ENCODE data around the gene MCFD2. TPM values are rescaled to one million over a fixed set of nuclear protein-coding genes. Genes with fewer than 3 reads are reported as not detected.

The MCFD2 gene
- total RNA-seq, 1 donor from 2014 or later = 111 TPM

DNA sequence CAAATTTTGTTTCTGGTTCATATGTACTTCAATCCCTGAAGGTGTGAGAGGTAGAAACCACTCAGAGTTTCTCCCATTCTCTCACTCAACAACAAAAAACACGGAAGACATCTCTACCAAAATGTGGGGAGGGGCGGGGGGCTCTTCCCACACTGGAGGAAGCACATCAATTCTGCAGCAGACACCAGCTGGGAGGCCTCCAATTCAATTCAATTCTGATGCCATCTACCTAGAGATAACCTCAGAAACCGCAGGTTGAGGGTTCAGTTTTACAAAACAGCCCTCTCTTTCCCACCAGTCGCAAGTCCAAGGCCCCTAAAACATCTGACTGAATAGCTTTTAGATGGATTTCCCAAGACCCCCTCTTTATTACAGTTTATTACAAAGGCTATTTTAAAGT is 7.0 kb upstream of the MCFD2 start:
- no peaks in the 10 kb centered on the region for H3K27me3 ChIP-seq
- H3K4me1 ChIP-seq = no peaks in the 10 kb centered on the region
- no peaks in the 10 kb centered on the region for H3F3A ChIP-seq (ENCODE audit: low read depth)
- no peak overlapping the region for H3K4me3 ChIP-seq
- peaks cover 8% of the 10 kb centered on the region for H3K27me3 Mint-ChIP-seq (ENCODE audit: insufficient read depth, low read depth)
- H3K4me3 Mint-ChIP-seq = no peak overlapping the region
- TF ChIP-seq, protein P1, sequence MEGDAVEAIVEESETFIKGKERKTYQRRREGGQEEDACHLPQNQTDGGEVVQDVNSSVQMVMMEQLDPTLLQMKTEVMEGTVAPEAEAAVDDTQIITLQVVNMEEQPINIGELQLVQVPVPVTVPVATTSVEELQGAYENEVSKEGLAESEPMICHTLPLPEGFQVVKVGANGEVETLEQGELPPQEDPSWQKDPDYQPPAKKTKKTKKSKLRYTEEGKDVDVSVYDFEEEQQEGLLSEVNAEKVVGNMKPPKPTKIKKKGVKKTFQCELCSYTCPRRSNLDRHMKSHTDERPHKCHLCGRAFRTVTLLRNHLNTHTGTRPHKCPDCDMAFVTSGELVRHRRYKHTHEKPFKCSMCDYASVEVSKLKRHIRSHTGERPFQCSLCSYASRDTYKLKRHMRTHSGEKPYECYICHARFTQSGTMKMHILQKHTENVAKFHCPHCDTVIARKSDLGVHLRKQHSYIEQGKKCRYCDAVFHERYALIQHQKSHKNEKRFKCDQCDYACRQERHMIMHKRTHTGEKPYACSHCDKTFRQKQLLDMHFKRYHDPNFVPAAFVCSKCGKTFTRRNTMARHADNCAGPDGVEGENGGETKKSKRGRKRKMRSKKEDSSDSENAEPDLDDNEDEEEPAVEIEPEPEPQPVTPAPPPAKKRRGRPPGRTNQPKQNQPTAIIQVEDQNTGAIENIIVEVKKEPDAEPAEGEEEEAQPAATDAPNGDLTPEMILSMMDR (IDR thresholded peaks at IDR 0.05) = no peak
- no peak for TF ChIP-seq EZH2phosphoT487 (IDR thresholded peaks at IDR 0.05)
- no peak for TF ChIP-seq EZH2 (IDR thresholded peaks at IDR 0.05)
- no peaks in the 10 kb centered on the region for H4K20me1 ChIP-seq (ENCODE audit: low read depth)
- peaks cover 15% of the 10 kb centered on the region for H3K36me3 Mint-ChIP-seq
- no peak overlapping the region for H3K27ac ChIP-seq
- no peak overlapping the region for H2AFZ ChIP-seq (replicated peaks)
- H3K36me3 ChIP-seq = no peaks in the 10 kb centered on the region
- H3K9me3 ChIP-seq (ENCODE audit: low read depth) = peaks cover 3% of the 10 kb centered on the region
- peaks cover 6% of the 10 kb centered on the region for H3K4me1 Mint-ChIP-seq
- H3K27ac Mint-ChIP-seq = no peak overlapping the region
- no peak overlapping the region for H3K9ac ChIP-seq
- H3K4me2 ChIP-seq = no peak overlapping the region
- H3K79me2 ChIP-seq (ENCODE audit: low read depth) = peaks cover 2% of the 10 kb centered on the region
- DNase-seq (ENCODE audit: low spot score) = no peak
- peaks cover 17% of the 10 kb centered on the region for H3K9me3 Mint-ChIP-seq

DNA sequence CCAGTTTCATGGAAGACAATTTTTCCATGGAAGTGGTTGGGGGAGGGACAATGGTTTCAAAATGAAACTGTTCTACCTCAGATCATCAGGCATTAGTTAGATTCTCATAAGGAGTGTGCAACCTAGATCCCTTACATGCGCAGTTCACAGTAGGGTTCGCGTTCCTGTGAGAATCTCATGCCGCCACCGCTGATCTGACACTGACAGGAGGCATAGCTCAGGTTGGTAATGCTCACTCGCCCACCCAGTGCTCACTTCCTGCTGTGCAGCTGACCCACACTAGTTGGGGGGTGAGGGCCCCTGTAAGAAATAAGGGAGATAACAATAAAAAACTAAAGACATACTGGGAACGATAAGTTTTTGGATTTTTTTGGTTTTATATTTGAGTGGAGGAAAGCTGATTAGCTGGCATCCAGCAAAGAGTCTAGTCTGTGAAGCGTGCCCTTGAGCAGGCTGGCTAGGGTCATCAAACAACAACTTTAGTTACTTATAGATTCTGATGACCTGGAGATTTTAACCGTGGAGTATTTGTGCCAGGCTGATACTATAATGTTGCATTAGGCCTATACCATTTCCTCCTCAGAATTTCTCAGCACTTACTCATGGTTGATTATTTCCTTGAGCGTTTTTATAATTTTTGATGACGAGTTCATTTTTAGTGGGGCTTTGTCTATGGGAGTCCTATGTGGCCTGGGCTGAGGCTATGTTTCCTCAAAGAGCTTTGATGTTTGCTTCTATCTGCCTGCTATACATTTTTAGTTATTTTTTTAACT is 6.3 kb upstream of the MCFD2 start:
- Mint-ChIP-seq H3K27ac (no peak overlapping the region), H3K4me1 (peaks cover 11% of the 10 kb centered on the region), H3K9me3 (peaks cover 12% of the 10 kb centered on the region), H3K4me3 (no peak overlapping the region), H3K36me3 (peaks cover 10% of the 10 kb centered on the region), H3K27me3 (ENCODE audit: insufficient read depth, low read depth) (peaks cover 5% of the 10 kb centered on the region)
- Histone ChIP-seq H3K27me3 (no peaks in the 10 kb centered on the region), H3F3A (ENCODE audit: low read depth) (no peaks in the 10 kb centered on the region), H3K4me3 (no peak overlapping the region), H2AFZ (replicated peaks) (no peak overlapping the region), H4K20me1 (ENCODE audit: low read depth) (no peaks in the 10 kb centered on the region), H3K4me2 (no peak overlapping the region), H3K9ac (no peak overlapping the region), H3K27ac (no peak overlapping the region), H3K9me3 (ENCODE audit: low read depth) (peaks cover 3% of the 10 kb centered on the region), H3K4me1 (no peaks in the 10 kb centered on the region), H3K79me2 (ENCODE audit: low read depth) (peaks cover 10% of the 10 kb centered on the region), H3K36me3 (no peaks in the 10 kb centered on the region)
- DNase-seq (ENCODE audit: low spot score) = no peak
- no peak for TF ChIP-seq EZH2phosphoT487 (IDR thresholded peaks at IDR 0.05)
- TF ChIP-seq, protein P1 (IDR thresholded peaks at IDR 0.05) = no peak
- TF ChIP-seq EZH2 (IDR thresholded peaks at IDR 0.05) = no peak

DNA sequence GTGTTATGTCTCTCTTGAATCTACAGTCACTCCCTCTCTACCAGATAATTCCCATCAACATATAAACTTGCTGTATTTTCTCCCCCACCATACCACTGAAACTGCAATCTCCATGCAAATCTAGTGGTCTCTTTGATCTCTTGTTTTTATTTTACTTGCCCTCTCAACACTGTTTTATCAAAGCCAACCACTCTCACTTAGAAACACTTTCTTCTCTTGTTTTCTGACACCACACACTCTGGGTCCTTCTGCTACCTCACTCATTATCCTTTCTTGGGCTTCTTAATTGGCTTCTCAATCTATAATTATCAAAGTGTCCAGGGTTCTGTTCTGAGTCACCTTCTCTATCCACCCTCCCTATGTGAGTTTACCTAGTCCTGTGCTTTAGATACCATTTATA is 2.0 kb upstream of the MCFD2 start:
- Mint-ChIP-seq H3K27me3 (ENCODE audit: insufficient read depth, low read depth) (peaks cover 5% of the 10 kb centered on the region), H3K9me3 (no peaks in the 10 kb centered on the region), H3K4me3 (peak overlapping the region; percentile 91), H3K4me1 (peaks cover 36% of the 10 kb centered on the region), H3K27ac (no peak overlapping the region), H3K36me3 (peaks cover 11% of the 10 kb centered on the region)
- no peak overlapping the region for H3K4me2 ChIP-seq
- H3K27ac ChIP-seq = no peak overlapping the region
- no peaks in the 10 kb centered on the region for H3K9me3 ChIP-seq (ENCODE audit: low read depth)
- H3K4me3 ChIP-seq = no peak overlapping the region
- TF ChIP-seq EZH2 (IDR thresholded peaks at IDR 0.05) (no peak), EZH2phosphoT487 (IDR thresholded peaks at IDR 0.05) (no peak)
- TF ChIP-seq, protein P1 (IDR thresholded peaks at IDR 0.05) = no peak
- H3F3A ChIP-seq (ENCODE audit: low read depth) = peaks cover 8% of the 10 kb centered on the region
- H3K79me2 ChIP-seq (ENCODE audit: low read depth) = peaks cover 41% of the 10 kb centered on the region
- H2AFZ ChIP-seq (replicated peaks) = no peak overlapping the region
- no peak overlapping the region for H3K9ac ChIP-seq
- peaks cover 19% of the 10 kb centered on the region for H4K20me1 ChIP-seq (ENCODE audit: low read depth)
- peaks cover 6% of the 10 kb centered on the region for H3K4me1 ChIP-seq
- no peaks in the 10 kb centered on the region for H3K36me3 ChIP-seq
- no peaks in the 10 kb centered on the region for H3K27me3 ChIP-seq
- DNase-seq (ENCODE audit: low spot score) = no peak

Measured in neural progenitor cell (in vitro differentiated cells).